Measurements from ENCODE around the gene ABHD17A.

The ABHD17A gene

GRCh38 chr19:1885398-1886119 lies at the start of gene ABHD17A:
TSS of gene ABHD17A (minus strand) at chr19:1885496. CDS start at chr19:1881566, 3,930 bp downstream.
- DNase-seq (ENCODE audit: low read depth): peak; percentile 72
- H3K4me3 ChIP-seq (ENCODE audit: low read depth, low read length): peak within 1 kb of the TSS; percentile 96

GRCh38 chr19:1933942-1934341 lies 48.6 kb upstream of the ABHD17A start:
- no peak overlapping the region for H3K4me3 ChIP-seq (ENCODE audit: low read depth, low read length)
- DNase-seq (ENCODE audit: low read depth): no peak

GRCh38 chr19:1933244-1933643 lies 47.9 kb upstream of the ABHD17A start:
- no peak for DNase-seq (ENCODE audit: low read depth)
- no peak overlapping the region for H3K4me3 ChIP-seq (ENCODE audit: low read depth, low read length)

GRCh38 chr19:1932395-1932794 lies 47.1 kb upstream of the ABHD17A start:
- DNase-seq (ENCODE audit: low read depth): no peak
- no peak overlapping the region for H3K4me3 ChIP-seq (ENCODE audit: low read depth, low read length)

GRCh38 chr19:1931445-1931844 lies 46.1 kb upstream of the ABHD17A start:
- no peak for DNase-seq (ENCODE audit: low read depth)
- no peak overlapping the region for H3K4me3 ChIP-seq (ENCODE audit: low read depth, low read length)

- no peak for DNase-seq (ENCODE audit: low read depth)
- peak overlapping the region; percentile 40 for H3K4me3 ChIP-seq (ENCODE audit: low read depth, low read length)
Measured at GRCh38 chr19:1929021-1929742, 43.9 kb upstream of the ABHD17A start.

GRCh38 chr19:1925544-1925943 lies 40.2 kb upstream of the ABHD17A start:
- DNase-seq (ENCODE audit: low read depth): no peak
- H3K4me3 ChIP-seq (ENCODE audit: low read depth, low read length): no peak overlapping the region

- H3K4me3 ChIP-seq (ENCODE audit: low read depth, low read length): no peak overlapping the region
- DNase-seq (ENCODE audit: low read depth): no peak
Measured at GRCh38 chr19:1924320-1924961, 39.1 kb upstream of the ABHD17A start.

GRCh38 chr19:1923319-1923718 lies 38.0 kb upstream of the ABHD17A start:
- no peak for DNase-seq (ENCODE audit: low read depth)
- no peak overlapping the region for H3K4me3 ChIP-seq (ENCODE audit: low read depth, low read length)

GRCh38 chr19:1922803-1923202 lies 37.5 kb upstream of the ABHD17A start:
- no peak for DNase-seq (ENCODE audit: low read depth)
- H3K4me3 ChIP-seq (ENCODE audit: low read depth, low read length): no peak overlapping the region

GRCh38 chr19:1921825-1922224 lies 36.5 kb upstream of the ABHD17A start:
- DNase-seq (ENCODE audit: low read depth): no peak
- H3K4me3 ChIP-seq (ENCODE audit: low read depth, low read length): no peak overlapping the region

GRCh38 chr19:1921326-1921725 lies 36.0 kb upstream of the ABHD17A start:
- no peak for DNase-seq (ENCODE audit: low read depth)
- H3K4me3 ChIP-seq (ENCODE audit: low read depth, low read length): no peak overlapping the region

GRCh38 chr19:1920644-1921043 lies 35.3 kb upstream of the ABHD17A start:
- no peak for DNase-seq (ENCODE audit: low read depth)
- no peak overlapping the region for H3K4me3 ChIP-seq (ENCODE audit: low read depth, low read length)

- H3K4me3 ChIP-seq (ENCODE audit: low read depth, low read length): no peak overlapping the region
- no peak for DNase-seq (ENCODE audit: low read depth)
Measured at GRCh38 chr19:1918975-1919374, 33.7 kb upstream of the ABHD17A start.

GRCh38 chr19:1917926-1918325 lies 32.6 kb upstream of the ABHD17A start:
- no peak for DNase-seq (ENCODE audit: low read depth)
- no peak overlapping the region for H3K4me3 ChIP-seq (ENCODE audit: low read depth, low read length)

- no peak for DNase-seq (ENCODE audit: low read depth)
Measured at GRCh38 chr19:1917146-1917545, 31.9 kb upstream of the ABHD17A start.

GRCh38 chr19:1914826-1915341 lies 29.6 kb upstream of the ABHD17A start:
- no peak overlapping the region for H3K4me3 ChIP-seq (ENCODE audit: low read depth, low read length)
- DNase-seq (ENCODE audit: low read depth): no peak

More at GRCh38 chr19:1917146-1917545, 31.9 kb upstream of the ABHD17A start:
- no peak overlapping the region for H3K4me3 ChIP-seq (ENCODE audit: low read depth, low read length)

- H3K4me3 ChIP-seq (ENCODE audit: low read depth, low read length): no peak overlapping the region
- DNase-seq (ENCODE audit: low read depth): no peak
Measured at GRCh38 chr19:1913781-1914577, 28.7 kb upstream of the ABHD17A start.

GRCh38 chr19:1912760-1913505 lies 27.6 kb upstream of the ABHD17A start:
- no peak overlapping the region for H3K4me3 ChIP-seq (ENCODE audit: low read depth, low read length)
- DNase-seq (ENCODE audit: low read depth): no peak
